Glutamatergic neuron (in vitro differentiated cells): ENCODE results near the gene ITIH2. TPM values are rescaled to one million over a fixed set of nuclear protein-coding genes. Genes with fewer than 3 reads are reported as not detected.
"Not testable (repeated sequence)": the region's sequence is repeated elsewhere in the genome, so short reads cannot be mapped to it uniquely, and the experiment has no call there.

ENCODE experiments used
- DNase-seq: peaks from one replicate; pipeline ENCODE4 v3.0.0; 2022
- H3K27ac Mint-ChIP-seq: one replicate; pipeline ENCODE4 v1.8.0; 2020; ENCODE audit warnings: mild to moderate bottlenecking, mixed read lengths, inconsistent platforms; ENCODE audit not compliant: unreplicated experiment
- H3K27me3 Mint-ChIP-seq: one replicate; pipeline ENCODE4 v1.8.0; 2020; ENCODE audit warnings: mild to moderate bottlenecking, moderate library complexity, mixed read lengths, inconsistent platforms; ENCODE audit not compliant: unreplicated experiment
- H3K36me3 Mint-ChIP-seq: one replicate; pipeline ENCODE4 v1.8.0; 2020; ENCODE audit warnings: mild to moderate bottlenecking, mixed read lengths, inconsistent platforms; ENCODE audit not compliant: unreplicated experiment
- H3K4me1 Mint-ChIP-seq: one replicate; pipeline ENCODE4 v1.8.0; 2020; ENCODE audit warnings: mild to moderate bottlenecking, low read depth, mixed read lengths, inconsistent platforms; ENCODE audit not compliant: unreplicated experiment
- H3K4me3 Mint-ChIP-seq: one replicate; pipeline ENCODE4 v1.8.0; 2020; ENCODE audit warnings: mild to moderate bottlenecking, mixed read lengths, inconsistent platforms; ENCODE audit not compliant: unreplicated experiment
- H3K9me3 Mint-ChIP-seq: one replicate; pipeline ENCODE4 v1.8.0; 2020; ENCODE audit warnings: mild to moderate bottlenecking, moderate library complexity, mixed read lengths, inconsistent platforms; ENCODE audit not compliant: unreplicated experiment
- CTCF ChIP-seq: fragments of 200-600 bp; sonication (generic); IDR thresholded peaks from one replicate; pipeline ENCODE4 v1.5.0; 2021; ENCODE audit not compliant: partially characterized antibody, unreplicated experiment
- total RNA-seq: library from RNA; stranded (reverse); fragmentation: NEBNext Ultra II Directional; extraction: Animal tissue kit (Norgen Biotek cat#: 25700); gene quantifications from one replicate; pipeline ENCODE4 v1.2.1, GENCODE V29; 2021; ENCODE audit not compliant: unreplicated experiment

ITIH2 gene
- total RNA-seq, 1 donor from 2014 or later, result not detected

- no peak for DNase-seq
- TF ChIP-seq CTCF, result no peak
- Mint-ChIP-seq H3K4me3 (no peak overlapping the region), H3K9me3 (no peaks in the 10 kb centered on the region), H3K4me1 (no peaks in the 10 kb centered on the region), H3K27ac (no peak overlapping the region), H3K27me3 (peaks cover 2% of the 10 kb centered on the region), H3K36me3 (no peaks in the 10 kb centered on the region)
Measured at GRCh38 chr10:7766241-7766640, 63.1 kb downstream of the ITIH2 start.

GRCh38 chr10:7767209-7767608, 64.1 kb downstream of the ITIH2 start:
- H3K27ac Mint-ChIP-seq, result no peak overlapping the region
- peaks cover 2% of the 10 kb centered on the region for H3K27me3 Mint-ChIP-seq
- no peak for DNase-seq
- no peak for TF ChIP-seq CTCF
- no peaks in the 10 kb centered on the region for H3K36me3 Mint-ChIP-seq
- peaks cover 5% of the 10 kb centered on the region for H3K4me1 Mint-ChIP-seq
- H3K9me3 Mint-ChIP-seq, result no peaks in the 10 kb centered on the region
- H3K4me3 Mint-ChIP-seq, result no peak overlapping the region

GRCh38 chr10:7768417-7768816, 65.3 kb downstream of the ITIH2 start:
- Mint-ChIP-seq H3K36me3 (no peaks in the 10 kb centered on the region), H3K4me1 (peaks cover 5% of the 10 kb centered on the region), H3K9me3 (no peaks in the 10 kb centered on the region), H3K27ac (no peak overlapping the region), H3K27me3 (peaks cover 2% of the 10 kb centered on the region), H3K4me3 (no peak overlapping the region)
- DNase-seq, result no peak
- TF ChIP-seq CTCF, result no peak

GRCh38 chr10:7773845-7774801, 71.0 kb downstream of the ITIH2 start:
- TF ChIP-seq CTCF, result no peak

GRCh38 chr10:7776777-7777176, 73.7 kb downstream of the ITIH2 start:
- Mint-ChIP-seq H3K27me3 (no peaks in the 10 kb centered on the region), H3K36me3 (peaks cover 4% of the 10 kb centered on the region), H3K27ac (no peak overlapping the region), H3K9me3 (no peaks in the 10 kb centered on the region), H3K4me3 (no peak overlapping the region), H3K4me1 (peaks cover 4% of the 10 kb centered on the region)
- no peak for DNase-seq
- no peak for TF ChIP-seq CTCF

More at GRCh38 chr10:7773845-7774801, 71.0 kb downstream of the ITIH2 start:
- DNase-seq, result no peak
- H3K4me3 Mint-ChIP-seq, result no peak overlapping the region
- no peak overlapping the region for H3K27ac Mint-ChIP-seq
- no peaks in the 10 kb centered on the region for H3K9me3 Mint-ChIP-seq
- H3K4me1 Mint-ChIP-seq, result peaks cover 5% of the 10 kb centered on the region
- H3K27me3 Mint-ChIP-seq, result no peaks in the 10 kb centered on the region
- H3K36me3 Mint-ChIP-seq, result peaks cover 4% of the 10 kb centered on the region

GRCh38 chr10:7782194-7782593, 79.1 kb downstream of the ITIH2 start:
- not testable (repeated sequence) for H3K4me3 Mint-ChIP-seq, H3K4me1 Mint-ChIP-seq, H3K9me3 Mint-ChIP-seq, H3K36me3 Mint-ChIP-seq, H3K27ac Mint-ChIP-seq, H3K27me3 Mint-ChIP-seq, DNase-seq
